Measurements from ENCODE around the gene DNPH1. TPM values are rescaled to one million over a fixed set of nuclear protein-coding genes. Genes with fewer than 3 reads are reported as not detected.

DNPH1 gene
- total RNA-seq, 1 experiment from 2014 or later = 47.0 TPM

DNA sequence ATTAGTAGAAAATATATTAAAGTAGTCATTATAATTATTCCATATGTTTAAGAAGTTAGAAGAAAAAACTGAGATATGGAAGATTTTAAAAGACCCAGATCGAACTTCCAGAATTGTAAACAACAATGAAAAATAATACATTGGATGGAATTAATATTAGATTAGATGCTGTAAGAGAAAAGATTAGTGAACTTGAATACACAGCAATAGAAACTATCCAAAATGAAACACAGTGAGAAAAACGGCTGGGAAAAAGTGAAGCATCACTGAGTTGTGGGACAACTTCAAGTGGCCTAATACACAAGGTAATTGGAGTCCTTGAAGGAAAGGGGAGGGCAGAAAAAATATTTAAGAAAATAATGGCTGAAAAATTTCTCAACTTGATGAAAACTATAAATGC lies 9.8 kb upstream of the DNPH1 start:
- no peak for DNase-seq
- no peak overlapping the region for H3K4me3 Mint-ChIP-seq
- H3K36me3 Mint-ChIP-seq (ENCODE audit: insufficient read depth in 1 of 3, low read depth in 3 of 3) = no peaks in the 10 kb centered on the region
- H4K91ac ChIP-seq (ENCODE audit: insufficient read length, low read depth, low read length) = no peak overlapping the region
- H3K9me3 Mint-ChIP-seq = peaks cover 2 to 4% of the 10 kb centered on the region in 2 experiments; a peak in 4 of 5 replicates
- H3K23me2 ChIP-seq (ENCODE audit: insufficient read length, low read depth, low read length, poor library complexity, severe bottlenecking) = no peaks in the 10 kb centered on the region
- H2BK12ac ChIP-seq (ENCODE audit: insufficient read length, low read depth, low read length) = no peak overlapping the region
- H3K23ac ChIP-seq (ENCODE audit: insufficient read length, low read depth, low read length) = no peak overlapping the region
- no peak overlapping the region for H3K18ac ChIP-seq (ENCODE audit: insufficient read length, low read depth, low read length)
- H2AK5ac ChIP-seq (ENCODE audit: insufficient read length, low read length) = no peak overlapping the region
- no peak overlapping the region for H2BK20ac ChIP-seq (ENCODE audit: low read depth, low read length, poor library complexity, severe bottlenecking)
- no peak overlapping the region for H3K56ac ChIP-seq (ENCODE audit: insufficient read length, low read depth, low read length)
- H2BK120ac ChIP-seq (ENCODE audit: low read depth, low read length, poor library complexity, severe bottlenecking) = no peak overlapping the region
- H3K4me1 ChIP-seq (ENCODE audit: insufficient read depth, low read length) = no peaks in the 10 kb centered on the region
- H3K79me2 ChIP-seq (ENCODE audit: insufficient read depth, low read length) = no peaks in the 10 kb centered on the region
- no peak overlapping the region for H3K9ac ChIP-seq (ENCODE audit: extremely low read depth, insufficient read length, low read length)
- no peak overlapping the region for H4K5ac ChIP-seq (ENCODE audit: insufficient read length, low read depth, low read length)
- H3K4me1 Mint-ChIP-seq = no peaks in the 10 kb centered on the region
- no peak overlapping the region for H2BK5ac ChIP-seq (ENCODE audit: insufficient read length, low read length)
- H3K14ac ChIP-seq (ENCODE audit: insufficient read depth, low read length) = no peak overlapping the region
- no peak overlapping the region for H3K4ac ChIP-seq (ENCODE audit: low read depth, low read length)
- H2BK15ac ChIP-seq (ENCODE audit: low read depth, low read length) = no peak overlapping the region
- H3T11ph ChIP-seq (ENCODE audit: low read length) = no peak overlapping the region
- no peak overlapping the region for H2AFZ ChIP-seq (ENCODE audit: low read length)
- H4K8ac ChIP-seq (replicated peaks; ENCODE audit: insufficient read length, low read depth, low read length) = no peak overlapping the region
- H3K79me1 ChIP-seq (ENCODE audit: insufficient read depth, low read depth, low read length, poor library complexity, severe bottlenecking) = no peaks in the 10 kb centered on the region
- no CpG with 5 or more reads among the region's 2 CpGs for WGBS (ENCODE audit: extremely low coverage, insufficient read length, low lambda C conversion rate)
- no peak overlapping the region for H3K27ac Mint-ChIP-seq
- peaks cover 23% of the 10 kb centered on the region for H3K27me3 Mint-ChIP-seq (ENCODE audit: low read depth)
- no peak overlapping the region for H3K27ac ChIP-seq (ENCODE audit: insufficient read length, low read depth, low read length)
- no peak overlapping the region for H3K4me2 ChIP-seq (ENCODE audit: insufficient read depth, insufficient read length, low read length)
- no peaks in the 10 kb centered on the region for H4K20me1 ChIP-seq (ENCODE audit: control insufficient read depth, insufficient read depth, insufficient read length)
- H3K27me3 ChIP-seq (ENCODE audit: insufficient read depth, low read length) = peaks cover 13% of the 10 kb centered on the region; the same call in 1 of the 2 replicates
- H3K9me3 ChIP-seq (ENCODE audit: control insufficient read depth, low read depth, low read length) = no peaks in the 10 kb centered on the region
- no peak for TF ChIP-seq CTCF (conservative IDR thresholded peaks at IDR 0.05)
